GM12878 (cell line): Measurements from ENCODE around the gene TMEM135. TPM values are rescaled to one million over a fixed set of nuclear protein-coding genes. Genes with fewer than 3 reads are reported as not detected.

Source experiments
- HCFC1 ChIP-seq: fragments of 150-350 bp; IDR thresholded peaks from 2 replicates; pipeline ENCODE4 v1.6.1; 2014; ENCODE audit warnings: low read length
- IRF5 ChIP-seq: fragments of 450-650 bp; IDR thresholded peaks from 2 replicates; pipeline ENCODE4 v1.6.1; 2017; ENCODE audit warnings: borderline replicate concordance
- MTA3 ChIP-seq: IDR thresholded peaks from 2 replicates; pipeline ENCODE4 v1.6.1; 2012; ENCODE audit warnings: low read length, inconsistent platforms, borderline replicate concordance
- NR2F1 ChIP-seq: fragments of 450-650 bp; conservative IDR thresholded peaks from 2 replicates; pipeline ENCODE4 v1.6.1; 2017; ENCODE audit warnings: mild to moderate bottlenecking
- RAD21 ChIP-seq: IDR thresholded peaks from 2 replicates; pipeline ENCODE4 v1.6.1; 2011; ENCODE audit warnings: mild to moderate bottlenecking, low read depth, low read length, moderate library complexity; ENCODE audit not compliant: insufficient read depth
- SPI1 ChIP-seq: IDR thresholded peaks from 2 replicates; pipeline ENCODE4 v1.6.1; 2011; ENCODE audit warnings: low read depth, mild to moderate bottlenecking, low read length, moderate library complexity, borderline replicate concordance; ENCODE audit not compliant: insufficient read depth
- SRF ChIP-seq, 2 experiments: IDR thresholded peaks; 2 replicates each; pipeline ENCODE4 v1.6.1; 2011; ENCODE audit warnings: low read depth in 2 of 2, low read length in 2 of 2, mild to moderate bottlenecking in 1 of 2, moderate library complexity in 1 of 2
- ZBTB33 ChIP-seq: fragments of 450-650 bp; IDR thresholded peaks from 2 replicates; pipeline ENCODE4 v1.6.1; 2017; ENCODE audit warnings: mild to moderate bottlenecking
- polyA plus RNA-seq, 11 experiments: library from polyadenylated mRNA; depleted of rRNA in 4 of 11; unstranded in 6 of 11; stranded (reverse) in 5 of 11; fragments of >200 nt; fragmentation: Nextera tagmentation in 4 of 11; fragmentation: Illumina TruSeq in 1 of 11; extraction: Ambion mirVana in 4 of 11; extraction: Trizol in 1 of 11; gene quantifications; 1 replicate in 1 of 11; 2 replicates in 10 of 11; pipeline versions ENCODE4 v1.2.1 to v1.2.3, GENCODE V29; 2011 to 2016; ENCODE audit warnings: inconsistent platforms in 2 of 11, missing spikeins in 2 of 11, low read depth in 1 of 11
- total RNA-seq, 4 experiments: library from RNA; depleted of rRNA in 3 of 4; stranded (reverse); fragments of >200 nt in 3 of 4; fragmentation: Illumina TruSeq in 1 of 4; extraction: Trizol in 1 of 4; gene quantifications; 2 replicates each; pipeline versions ENCODE4 v1.2.1 to v1.2.3, GENCODE V29; 2013 to 2021
- TF ChIP-seq, protein P1 (sequence below): IDR thresholded peaks from 2 replicates; pipeline ENCODE4 v1.6.1; 2012; ENCODE audit warnings: improper control_type of control experiment, low read depth, low read length; ENCODE audit not compliant: insufficient replicate concordance

Gene TMEM135
- total and polyA plus RNA-seq, 10 of the 15 experiments (the other 5 are each of a cell fraction or from before 2014, with no cell fraction given) = 7.2 to 117 (median 12.9) TPM

GRCh38 chr11:87173185-87174039, 135.7 kb downstream of the TMEM135 start (continued):
- TF ChIP-seq ZBTB33 (no peak), NR2F1 (no peak), MTA3 (no peak), IRF5 (no peak), SRF (IDR thresholded peaks at IDR 0.05; ENCODE audit: low read depth in 2 of 2, low read length in 2 of 2) (no peak), RAD21 (no peak), HCFC1 (no peak), SPI1 (no peak)
- TF ChIP-seq, protein P1, sequence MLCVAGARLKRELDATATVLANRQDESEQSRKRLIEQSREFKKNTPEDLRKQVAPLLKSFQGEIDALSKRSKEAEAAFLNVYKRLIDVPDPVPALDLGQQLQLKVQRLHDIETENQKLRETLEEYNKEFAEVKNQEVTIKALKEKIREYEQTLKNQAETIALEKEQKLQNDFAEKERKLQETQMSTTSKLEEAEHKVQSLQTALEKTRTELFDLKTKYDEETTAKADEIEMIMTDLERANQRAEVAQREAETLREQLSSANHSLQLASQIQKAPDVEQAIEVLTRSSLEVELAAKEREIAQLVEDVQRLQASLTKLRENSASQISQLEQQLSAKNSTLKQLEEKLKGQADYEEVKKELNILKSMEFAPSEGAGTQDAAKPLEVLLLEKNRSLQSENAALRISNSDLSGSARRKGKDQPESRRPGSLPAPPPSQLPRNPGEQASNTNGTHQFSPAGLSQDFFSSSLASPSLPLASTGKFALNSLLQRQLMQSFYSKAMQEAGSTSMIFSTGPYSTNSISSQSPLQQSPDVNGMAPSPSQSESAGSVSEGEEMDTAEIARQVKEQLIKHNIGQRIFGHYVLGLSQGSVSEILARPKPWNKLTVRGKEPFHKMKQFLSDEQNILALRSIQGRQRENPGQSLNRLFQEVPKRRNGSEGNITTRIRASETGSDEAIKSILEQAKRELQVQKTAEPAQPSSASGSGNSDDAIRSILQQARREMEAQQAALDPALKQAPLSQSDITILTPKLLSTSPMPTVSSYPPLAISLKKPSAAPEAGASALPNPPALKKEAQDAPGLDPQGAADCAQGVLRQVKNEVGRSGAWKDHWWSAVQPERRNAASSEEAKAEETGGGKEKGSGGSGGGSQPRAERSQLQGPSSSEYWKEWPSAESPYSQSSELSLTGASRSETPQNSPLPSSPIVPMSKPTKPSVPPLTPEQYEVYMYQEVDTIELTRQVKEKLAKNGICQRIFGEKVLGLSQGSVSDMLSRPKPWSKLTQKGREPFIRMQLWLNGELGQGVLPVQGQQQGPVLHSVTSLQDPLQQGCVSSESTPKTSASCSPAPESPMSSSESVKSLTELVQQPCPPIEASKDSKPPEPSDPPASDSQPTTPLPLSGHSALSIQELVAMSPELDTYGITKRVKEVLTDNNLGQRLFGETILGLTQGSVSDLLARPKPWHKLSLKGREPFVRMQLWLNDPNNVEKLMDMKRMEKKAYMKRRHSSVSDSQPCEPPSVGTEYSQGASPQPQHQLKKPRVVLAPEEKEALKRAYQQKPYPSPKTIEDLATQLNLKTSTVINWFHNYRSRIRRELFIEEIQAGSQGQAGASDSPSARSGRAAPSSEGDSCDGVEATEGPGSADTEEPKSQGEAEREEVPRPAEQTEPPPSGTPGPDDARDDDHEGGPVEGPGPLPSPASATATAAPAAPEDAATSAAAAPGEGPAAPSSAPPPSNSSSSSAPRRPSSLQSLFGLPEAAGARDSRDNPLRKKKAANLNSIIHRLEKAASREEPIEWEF = no peak
